GM13976 (cell line): ENCODE measurements around the gene GIPC3.

Experiments
- DNase-seq: peaks from one replicate; pipeline ENCODE4 v3.0.0; 2012; ENCODE audit warnings: low spot score
- in situ Hi-C: fragments of 300-500 bp; cut with MboI; formaldehyde crosslinking; loops from one replicate; pipeline ENCODE4 v1.12.0; 2022; ENCODE audit warnings: low sequenced_read_pairs, mixed read lengths, inconsistent platforms; ENCODE audit not compliant: unreplicated experiment
- TF ChIP-seq, protein P1 (sequence below): IDR thresholded peaks from 2 replicates; pipeline ENCODE4 v1.5.1; 2012; ENCODE audit warnings: borderline replicate concordance, mild to moderate bottlenecking; ENCODE audit not compliant: insufficient read depth; ENCODE audit errors: extremely low read depth, missing control alignments, control extremely low read depth

GIPC3 gene

GRCh38 chr19:3637621-3638020, 52.3 kb downstream of the GIPC3 start:
- in situ Hi-C loops = no loop called here
- TF ChIP-seq, protein P1, sequence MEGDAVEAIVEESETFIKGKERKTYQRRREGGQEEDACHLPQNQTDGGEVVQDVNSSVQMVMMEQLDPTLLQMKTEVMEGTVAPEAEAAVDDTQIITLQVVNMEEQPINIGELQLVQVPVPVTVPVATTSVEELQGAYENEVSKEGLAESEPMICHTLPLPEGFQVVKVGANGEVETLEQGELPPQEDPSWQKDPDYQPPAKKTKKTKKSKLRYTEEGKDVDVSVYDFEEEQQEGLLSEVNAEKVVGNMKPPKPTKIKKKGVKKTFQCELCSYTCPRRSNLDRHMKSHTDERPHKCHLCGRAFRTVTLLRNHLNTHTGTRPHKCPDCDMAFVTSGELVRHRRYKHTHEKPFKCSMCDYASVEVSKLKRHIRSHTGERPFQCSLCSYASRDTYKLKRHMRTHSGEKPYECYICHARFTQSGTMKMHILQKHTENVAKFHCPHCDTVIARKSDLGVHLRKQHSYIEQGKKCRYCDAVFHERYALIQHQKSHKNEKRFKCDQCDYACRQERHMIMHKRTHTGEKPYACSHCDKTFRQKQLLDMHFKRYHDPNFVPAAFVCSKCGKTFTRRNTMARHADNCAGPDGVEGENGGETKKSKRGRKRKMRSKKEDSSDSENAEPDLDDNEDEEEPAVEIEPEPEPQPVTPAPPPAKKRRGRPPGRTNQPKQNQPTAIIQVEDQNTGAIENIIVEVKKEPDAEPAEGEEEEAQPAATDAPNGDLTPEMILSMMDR = no peak
- DNase-seq = no peak

GRCh38 chr19:3638208-3639193, 53.2 kb downstream of the GIPC3 start:
- no peak for DNase-seq
- in situ Hi-C loops = no loop called here
- TF ChIP-seq, protein P1 = no peak

DNA sequence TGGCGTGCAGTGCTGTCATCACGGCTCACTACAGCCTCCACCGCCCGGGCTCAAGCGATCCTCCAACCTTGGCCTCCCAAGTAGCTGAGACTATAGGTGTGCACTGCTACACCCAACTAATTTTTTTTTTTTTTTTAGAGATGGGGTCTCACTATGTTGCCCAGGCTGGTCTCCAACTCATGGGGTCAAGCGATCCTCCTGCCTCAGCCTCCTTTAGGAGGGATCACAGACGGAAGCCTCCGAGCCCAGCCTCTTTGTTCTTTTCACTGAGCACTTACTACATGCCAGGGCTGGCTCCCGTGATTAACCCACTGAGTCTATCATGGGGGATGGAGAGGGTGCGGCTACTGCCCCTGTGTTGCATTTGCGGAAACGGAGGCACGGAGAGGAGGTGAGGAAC, 54.2 kb downstream of the GIPC3 start:
- TF ChIP-seq, protein P1 = no peak
- in situ Hi-C loops = no loop called here

GRCh38 chr19:3641515-3642269, 56.4 kb downstream of the GIPC3 start:
- TF ChIP-seq, protein P1 = no peak
- in situ Hi-C loops = no loop called here
- no peak for DNase-seq

More for the DNA sequence above, 54.2 kb downstream of the GIPC3 start:
- DNase-seq = no peak

DNA sequence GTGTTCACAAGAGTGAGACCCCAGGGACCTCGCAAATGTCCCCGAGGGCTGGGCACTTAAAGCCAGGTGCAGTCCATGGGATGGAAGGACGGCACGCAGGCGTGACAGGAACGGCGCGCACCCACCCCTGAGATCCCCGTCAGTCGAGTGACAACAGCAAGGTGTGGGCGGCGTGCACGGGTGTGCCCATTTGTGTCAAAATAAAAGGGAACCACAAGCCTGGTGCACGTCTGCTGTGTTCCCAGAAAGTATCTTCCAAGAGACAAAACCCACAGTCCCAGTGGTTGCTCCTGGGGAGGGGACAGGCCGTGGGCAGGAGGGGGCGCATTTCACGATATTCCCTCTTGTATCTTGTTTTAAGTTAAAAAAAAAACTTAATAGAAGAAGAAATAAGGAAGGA, 57.0 kb downstream of the GIPC3 start:
- DNase-seq = no peak
- in situ Hi-C loops = no loop called here
- TF ChIP-seq, protein P1 = no peak
